Naive thymus-derived CD8-positive, alpha-beta T cell (primary cell): Measurements from ENCODE around the gene BCR. TPM values are rescaled to one million over a fixed set of nuclear protein-coding genes. Genes with fewer than 3 reads are reported as not detected.
"Not testable (repeated sequence)": the region's sequence is repeated elsewhere in the genome, so short reads cannot be mapped to it uniquely, and the experiment has no call there.

Experiments used
- ATAC-seq, 2 donors: fragments of 150-1000 bp; cut with Tn5 transposase in 1 of 2; sonication (Bioruptor Pico), chemical (Tn5 transposase) in 1 of 2; 1 replicate in 1 of 2; 2 replicates in 1 of 2; pipeline ENCODE4 v1.10.0; 2021; ENCODE audit warnings: mild to moderate bottlenecking in 2 of 2, moderate library complexity in 2 of 2
- POLR2A ChIA-PET: fragments of 350-600 bp; sonication (Branson Sonifier 250); formaldehyde crosslinking; loops from one replicate; lab custom pipeline; 2021; ENCODE audit warnings: antibody characterized with exemption; lab: Charles Lee
- DNase-seq, 10 donors: peaks; one replicate each; pipeline versions ENCODE4 v3.0.0 to v3.0.0-alpha.2; 2020 to 2022
- H3K27ac Mint-ChIP-seq, 10 donors: one replicate each; pipeline ENCODE4 v1.8.0; 2020 to 2022; ENCODE audit warnings: mild to moderate bottlenecking in 10 of 10, mixed read lengths in 10 of 10, moderate library complexity in 4 of 10, inconsistent platforms in 1 of 10
- H3K27me3 Mint-ChIP-seq, 5 donors: one replicate each; pipeline ENCODE4 v1.8.0; 2021 to 2022; ENCODE audit warnings: mixed read lengths in 5 of 5
- H3K36me3 Mint-ChIP-seq, 3 donors: one replicate each; pipeline ENCODE4 v1.8.0; 2020 to 2022; ENCODE audit warnings: mixed read lengths in 3 of 3, mild to moderate bottlenecking in 2 of 3, inconsistent platforms in 1 of 3
- H3K4me1 Mint-ChIP-seq, 4 donors: one replicate each; pipeline ENCODE4 v1.8.0; 2021 to 2022; ENCODE audit warnings: mixed read lengths in 4 of 4
- H3K4me3 Mint-ChIP-seq, 10 donors: one replicate each; pipeline ENCODE4 v1.8.0; 2020 to 2022; ENCODE audit warnings: mild to moderate bottlenecking in 10 of 10, mixed read lengths in 10 of 10, moderate library complexity in 6 of 10, inconsistent platforms in 1 of 10
- H3K9me3 Mint-ChIP-seq, 9 donors: one replicate each; pipeline ENCODE4 v1.8.0; 2020 to 2022; ENCODE audit warnings: mixed read lengths in 9 of 9, mild to moderate bottlenecking in 3 of 9, inconsistent platforms in 1 of 9, moderate library complexity in 1 of 9
- polyA plus RNA-seq, 3 donors: library from polyadenylated mRNA; unstranded; fragments of 300-500 nt; fragmentation: Illumina TruSeq; gene quantifications; one replicate each; pipeline ENCODE4 v1.2.3, GENCODE V29; 2021
- total RNA-seq, 8 experiments: library from RNA in 2 of 8; stranded (reverse) in 2 of 8; gene quantifications; one replicate each; pipeline ENCODE4 v1.2.3 and lab custom pipeline; 2021 to 2026

BCR gene
- total and polyA plus RNA-seq, 5 experiments from 2014 or later: 3.8 to 76.9 (median 18.3) TPM

- Mint-ChIP-seq H3K27ac (no peak overlapping the region), H3K4me3 (no peak overlapping the region), H3K27me3 (no peaks in the 10 kb centered on the region), H3K9me3 (no peaks in the 10 kb centered on the region), H3K36me3 (peaks cover 3 to 22% (median 3%) of the 10 kb centered on the region in 3 donors), H3K4me1 (peaks cover 0 to 2% (median 0%) of the 10 kb centered on the region in 4 donors)
- ATAC-seq: no peak
- POLR2A ChIA-PET: no interaction called here
- DNase-seq: peak in 1 of 10 donors; percentile 6
Observed at GRCh38 chr22:23306926-23307325, 126.6 kb downstream of the BCR start.

DNA sequence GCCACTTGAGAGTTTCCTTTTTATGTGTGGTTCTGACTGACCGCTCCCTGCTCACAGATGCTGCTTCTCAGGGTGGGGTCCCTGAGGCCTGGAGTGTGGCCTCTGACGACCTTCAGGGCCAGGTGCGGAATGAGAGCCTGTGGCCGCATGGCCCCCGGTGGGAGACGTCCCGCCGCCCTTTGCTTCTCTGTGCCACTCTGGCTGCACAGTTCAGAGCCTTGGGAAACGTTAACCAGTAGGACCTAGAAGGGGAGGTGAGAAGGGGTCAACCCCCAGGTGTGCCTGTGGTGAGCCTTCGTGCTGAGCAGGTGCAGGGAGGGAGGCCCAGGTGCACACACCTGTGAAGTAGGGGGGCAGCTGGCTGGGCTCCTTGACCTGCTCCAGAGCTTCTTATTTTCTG lies 127.2 kb downstream of the BCR start:
- POLR2A ChIA-PET, H3K27me3 Mint-ChIP-seq, H3K4me1 Mint-ChIP-seq, H3K27ac Mint-ChIP-seq, H3K9me3 Mint-ChIP-seq, DNase-seq, ATAC-seq, H3K4me3 Mint-ChIP-seq: not testable (repeated sequence)
- peaks cover 3 to 20% (median 3%) of the 10 kb centered on the region in 3 donors for H3K36me3 Mint-ChIP-seq

- H3K27me3 Mint-ChIP-seq, H3K27ac Mint-ChIP-seq, H3K9me3 Mint-ChIP-seq, DNase-seq, H3K4me3 Mint-ChIP-seq, ATAC-seq, H3K4me1 Mint-ChIP-seq, POLR2A ChIA-PET: not testable (repeated sequence)
- peaks cover 0 to 11% (median 0%) of the 10 kb centered on the region in 3 donors for H3K36me3 Mint-ChIP-seq
Observed at GRCh38 chr22:23309261-23309660, 129.0 kb downstream of the BCR start.

DNA sequence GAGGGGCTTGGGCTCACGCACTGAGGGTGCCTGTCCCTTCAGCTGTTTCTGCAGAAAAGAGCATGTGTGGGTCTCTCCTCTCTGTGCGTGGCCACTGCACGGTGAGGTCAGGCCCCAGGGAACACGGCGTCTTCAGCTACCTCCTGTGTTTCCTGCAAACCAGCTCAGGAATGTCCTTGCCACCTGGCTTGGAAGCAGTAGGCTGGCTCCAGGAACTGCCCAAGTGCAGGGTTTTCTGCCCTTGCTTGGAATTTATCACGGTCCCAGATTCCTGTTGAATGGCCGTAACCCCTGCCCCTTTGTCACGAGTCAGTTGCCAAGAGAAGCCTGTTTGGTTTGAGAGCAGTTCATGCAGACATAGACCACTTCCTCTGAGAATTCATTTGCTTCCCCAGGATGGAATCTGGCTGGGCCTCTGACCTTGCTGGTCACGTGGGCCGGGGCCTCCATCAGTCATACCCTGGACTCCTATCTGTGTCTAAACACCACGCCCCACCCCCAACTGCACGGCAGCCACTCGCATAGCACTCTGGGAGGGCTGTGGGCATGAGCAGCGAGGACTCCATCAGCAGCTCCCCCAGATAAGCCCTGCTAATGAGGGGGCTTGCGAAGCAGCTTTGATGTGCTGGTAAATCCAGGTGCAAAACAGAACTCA lies 130.3 kb downstream of the BCR start:
- not testable (repeated sequence) for H3K4me1 Mint-ChIP-seq, H3K9me3 Mint-ChIP-seq, H3K27ac Mint-ChIP-seq, ATAC-seq, H3K27me3 Mint-ChIP-seq, H3K4me3 Mint-ChIP-seq, DNase-seq
- H3K36me3 Mint-ChIP-seq: peaks cover 0 to 16% (median 2%) of the 10 kb centered on the region in 3 donors
- POLR2A ChIA-PET: interaction anchor here (0.6 kb wide), 1 partner anchor 1424 kb away, joined by 4 read pairs; no protein-coding TSS in a partner anchor

DNA sequence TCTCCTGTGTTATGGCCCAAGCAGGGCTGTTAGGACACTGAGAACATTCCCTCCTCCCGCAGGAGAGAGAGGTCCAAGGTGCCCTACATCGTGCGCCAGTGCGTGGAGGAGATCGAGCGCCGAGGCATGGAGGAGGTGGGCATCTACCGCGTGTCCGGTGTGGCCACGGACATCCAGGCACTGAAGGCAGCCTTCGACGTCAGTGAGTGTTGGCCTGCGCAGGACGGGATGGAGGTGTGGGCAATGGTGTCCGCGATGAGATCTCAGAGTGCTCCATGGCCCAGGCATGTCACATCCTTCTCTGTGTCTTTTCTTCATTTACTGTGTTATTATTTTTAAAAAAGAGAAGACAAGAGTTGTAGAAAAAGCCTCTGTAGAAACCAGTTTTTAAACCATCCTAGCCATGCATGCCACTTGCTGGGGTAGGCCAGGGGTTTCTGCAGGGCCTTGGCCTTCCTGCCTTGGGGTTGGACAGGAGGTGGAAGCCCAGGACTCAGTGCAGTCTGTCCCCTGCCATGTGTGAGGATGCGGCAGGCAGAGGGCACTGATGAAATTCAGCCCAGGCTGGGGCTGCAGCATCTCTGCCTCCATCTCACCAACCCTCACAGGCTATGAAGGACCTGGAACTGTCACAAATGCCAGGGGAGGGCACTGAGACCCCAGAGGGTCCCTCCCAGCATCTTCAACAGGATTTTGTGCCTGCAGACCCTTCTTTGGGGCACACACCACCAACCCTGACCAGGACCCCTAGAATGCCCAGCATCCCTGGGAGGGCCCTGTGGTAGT lies 131.5 kb downstream of the BCR start:
- ATAC-seq, H3K27ac Mint-ChIP-seq, H3K9me3 Mint-ChIP-seq, H3K27me3 Mint-ChIP-seq, H3K4me1 Mint-ChIP-seq, H3K4me3 Mint-ChIP-seq, POLR2A ChIA-PET, DNase-seq: not testable (repeated sequence)
- peaks cover 0 to 17% (median 2%) of the 10 kb centered on the region in 3 donors for H3K36me3 Mint-ChIP-seq

- ATAC-seq (no peak), DNase-seq (no peak)
- H3K27ac Mint-ChIP-seq: peak overlapping the region in 3 of 10 donors; percentile 38 to 76 (median 43)
- no peaks in the 10 kb centered on the region for H3K27me3 Mint-ChIP-seq
- peaks cover 0 to 4% (median 0%) of the 10 kb centered on the region in 4 donors for H3K4me1 Mint-ChIP-seq
- H3K9me3 Mint-ChIP-seq: no peaks in the 10 kb centered on the region
- POLR2A ChIA-PET: no interaction called here
- peaks cover 0 to 17% (median 2%) of the 10 kb centered on the region in 3 donors for H3K36me3 Mint-ChIP-seq
- H3K4me3 Mint-ChIP-seq: no peak overlapping the region
Observed at GRCh38 chr22:23313791-23314567, 133.7 kb downstream of the BCR start.

- peak overlapping the region in 1 of 10 donors; percentile 44 for H3K27ac Mint-ChIP-seq
- POLR2A ChIA-PET: no interaction called here
- no peak overlapping the region for H3K4me3 Mint-ChIP-seq
- DNase-seq: peak in 8 of 10 donors; percentile 7 to 71 (median 46)
- H3K9me3 Mint-ChIP-seq: no peaks in the 10 kb centered on the region
- no peaks in the 10 kb centered on the region for H3K27me3 Mint-ChIP-seq
- H3K4me1 Mint-ChIP-seq: peaks cover 0 to 4% (median 0%) of the 10 kb centered on the region in 4 donors
- peaks cover 0 to 17% (median 2%) of the 10 kb centered on the region in 3 donors for H3K36me3 Mint-ChIP-seq
- peak in 1 of 2 donors; percentile 38 for ATAC-seq
Observed at GRCh38 chr22:23315341-23315917, 135.1 kb downstream of the BCR start.

DNA sequence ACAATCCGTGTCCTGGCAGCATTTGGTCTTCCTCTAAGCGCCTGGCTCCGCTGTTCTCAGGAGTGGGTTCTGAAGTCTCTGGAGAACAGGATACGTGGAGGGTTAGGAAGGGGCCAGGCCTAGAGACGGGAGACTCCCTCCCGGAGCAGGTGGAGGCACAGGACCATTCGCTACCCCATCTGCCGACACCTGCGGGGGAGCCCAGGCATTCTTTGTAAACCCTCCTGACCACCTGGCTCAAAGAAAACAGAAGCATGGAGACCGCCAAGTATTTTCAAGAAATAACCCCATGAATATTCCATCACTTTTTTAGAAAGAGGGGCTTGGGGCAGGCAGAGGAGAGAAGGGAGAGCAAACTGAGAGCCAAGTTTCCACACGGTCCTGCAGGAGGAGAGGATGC lies 136.3 kb downstream of the BCR start:
- ATAC-seq, POLR2A ChIA-PET: not testable (repeated sequence)
- H3K36me3 Mint-ChIP-seq: peaks cover 0 to 17% (median 2%) of the 10 kb centered on the region in 3 donors

DNA sequence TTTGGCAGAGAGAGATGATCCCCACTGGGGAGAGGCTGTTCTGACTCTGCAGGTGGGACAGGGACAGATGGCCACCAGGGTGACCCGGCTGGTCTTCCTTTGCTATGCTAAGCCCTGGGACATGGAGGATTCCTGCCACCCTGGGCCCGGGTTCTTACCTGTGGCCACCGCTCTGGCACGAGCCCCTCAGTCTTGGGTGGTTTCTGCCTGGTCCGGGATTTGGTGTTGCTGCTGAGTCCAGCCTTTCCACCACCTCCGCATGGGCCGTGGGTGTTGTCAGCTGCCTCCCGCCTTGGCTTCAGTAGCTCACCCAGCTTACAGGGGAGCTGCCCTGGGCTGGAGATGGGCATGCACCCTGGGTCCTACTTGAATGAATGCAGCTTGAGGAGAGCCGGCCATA lies 138.0 kb downstream of the BCR start:
- H3K9me3 Mint-ChIP-seq, H3K4me3 Mint-ChIP-seq, H3K4me1 Mint-ChIP-seq, H3K27me3 Mint-ChIP-seq, H3K27ac Mint-ChIP-seq, ATAC-seq, POLR2A ChIA-PET, DNase-seq: not testable (repeated sequence)
- peaks cover 0 to 17% (median 2%) of the 10 kb centered on the region in 3 donors for H3K36me3 Mint-ChIP-seq

More for the DNA sequence above, 136.3 kb downstream of the BCR start:
- not testable (repeated sequence) for DNase-seq, H3K9me3 Mint-ChIP-seq, H3K4me3 Mint-ChIP-seq, H3K27ac Mint-ChIP-seq, H3K4me1 Mint-ChIP-seq, H3K27me3 Mint-ChIP-seq

- H3K9me3 Mint-ChIP-seq, H3K4me3 Mint-ChIP-seq, POLR2A ChIA-PET, H3K27ac Mint-ChIP-seq, H3K27me3 Mint-ChIP-seq, H3K4me1 Mint-ChIP-seq, DNase-seq, H3K36me3 Mint-ChIP-seq, ATAC-seq: not testable (repeated sequence)
Observed at GRCh38 chr22:23322497-23323080, 142.3 kb downstream of the BCR start.

DNA sequence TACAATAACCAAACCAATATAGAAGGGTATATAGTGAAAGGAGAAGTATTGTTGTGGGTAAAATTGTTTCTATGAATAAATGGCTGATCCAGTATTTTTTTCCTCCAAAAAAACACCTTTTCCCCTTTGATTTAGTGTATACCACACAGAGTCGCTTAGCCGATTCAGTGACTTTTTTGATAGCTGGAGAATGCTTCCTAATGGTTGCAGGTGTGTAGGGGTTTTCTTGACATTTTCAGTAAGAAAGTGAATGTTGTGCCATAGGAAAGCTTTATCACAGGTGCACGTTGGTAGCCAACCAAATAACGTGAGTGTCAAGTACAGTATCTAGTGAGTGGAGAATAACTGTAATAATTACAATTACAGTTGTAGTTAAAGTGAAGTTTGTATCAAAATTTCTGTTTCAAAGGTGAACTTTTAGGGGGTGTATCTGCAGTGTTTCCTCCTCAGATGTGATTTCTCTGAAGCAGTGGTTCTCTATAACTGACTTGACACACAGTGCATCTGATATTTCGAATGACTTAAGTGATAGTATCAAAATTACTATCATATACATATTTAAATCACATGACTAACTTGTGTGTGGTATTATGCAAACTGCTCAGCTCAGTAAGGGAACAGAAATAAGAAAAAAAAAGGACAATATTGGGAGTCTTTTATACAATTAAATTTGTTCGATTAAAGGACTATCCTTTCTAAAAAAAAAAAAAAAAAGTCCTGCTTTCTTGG lies 143.8 kb downstream of the BCR start:
- ATAC-seq, H3K36me3 Mint-ChIP-seq, H3K27me3 Mint-ChIP-seq, H3K4me3 Mint-ChIP-seq, H3K27ac Mint-ChIP-seq, POLR2A ChIA-PET, DNase-seq, H3K9me3 Mint-ChIP-seq, H3K4me1 Mint-ChIP-seq: not testable (repeated sequence)
